HEK293 (cell line): ENCODE measurements around the gene GOLGA6L10.
"Not testable (repeated sequence)": the region's sequence is repeated elsewhere in the genome, so short reads cannot be mapped to it uniquely, and the experiment has no call there.

Source experiments
- CTCF ChIA-PET: fragments of 350-600 bp; formaldehyde crosslinking; extraction: SDS; loops from one replicate; lab custom pipeline; 2021; ENCODE audit warnings: antibody characterized with exemption; lab: Yijun Ruan, JAX
- POLR2A ChIA-PET: fragments of 300-600 bp; formaldehyde crosslinking; extraction: SDS; loops from one replicate; lab custom pipeline; 2020; ENCODE audit warnings: antibody characterized with exemption, inconsistent platforms; lab: Yijun Ruan, JAX
- H3K27ac ChIP-seq: fragments of 200-500 bp; sonication (Bioruptor generic); 2 replicates; pipeline ENCODE4 v1.5.1; 2014; ENCODE audit warnings: low read depth, low read length, control low read depth, inconsistent platforms; ENCODE audit errors: extremely low read depth
- H3K36me3 ChIP-seq, 2 experiments: fragments of 200-500 bp in 1 of 2; sonication (Bioruptor generic) in 1 of 2; 1 replicate in 1 of 2; 2 replicates in 1 of 2; pipeline ENCODE4 v1.5.1; 2014 to 2017; ENCODE audit warnings: inconsistent platforms in 2 of 2, low read length in 2 of 2; ENCODE audit not compliant: control insufficient read depth in 2 of 2, insufficient read depth in 1 of 2
- H3K4me1 ChIP-seq: fragments of 200-500 bp; sonication (Bioruptor generic); 2 replicates; pipeline ENCODE4 v1.5.1; 2014; ENCODE audit warnings: mild to moderate bottlenecking, low read length, inconsistent platforms; ENCODE audit not compliant: control insufficient read depth, insufficient read depth
- H3K4me3 ChIP-seq: 2 replicates; pipeline ENCODE4 v1.5.1; 2011; ENCODE audit warnings: low read depth, mild to moderate bottlenecking, control low read depth, low read length, moderate library complexity
- H3K9me3 ChIP-seq: fragments of 200-500 bp; sonication (Bioruptor generic); 2 replicates; pipeline ENCODE4 v1.5.1; 2014; ENCODE audit warnings: low read depth, low read length, inconsistent platforms; ENCODE audit not compliant: control insufficient read depth, insufficient read depth

Gene GOLGA6L10

GRCh38 chr15:82326896-82327295 lies 22.4 kb downstream of the GOLGA6L10 start:
- POLR2A ChIA-PET, H3K36me3 ChIP-seq: not testable (repeated sequence)

GRCh38 chr15:82325646-82326045 lies 23.6 kb downstream of the GOLGA6L10 start:
- H3K36me3 ChIP-seq, H3K4me1 ChIP-seq, CTCF ChIA-PET, POLR2A ChIA-PET, H3K9me3 ChIP-seq, H3K27ac ChIP-seq, H3K4me3 ChIP-seq: not testable (repeated sequence)

More at GRCh38 chr15:82326896-82327295, 22.4 kb downstream of the GOLGA6L10 start:
- H3K9me3 ChIP-seq, H3K4me3 ChIP-seq, H3K27ac ChIP-seq, CTCF ChIA-PET, H3K4me1 ChIP-seq: not testable (repeated sequence)

GRCh38 chr15:82324831-82325230 lies 24.4 kb downstream of the GOLGA6L10 start:
- CTCF ChIA-PET, H3K36me3 ChIP-seq, H3K4me1 ChIP-seq, H3K27ac ChIP-seq, H3K4me3 ChIP-seq, POLR2A ChIA-PET, H3K9me3 ChIP-seq: not testable (repeated sequence)

GRCh38 chr15:82322488-82322887 lies 26.8 kb downstream of the GOLGA6L10 start:
- H3K4me3 ChIP-seq, H3K27ac ChIP-seq, H3K4me1 ChIP-seq, POLR2A ChIA-PET, CTCF ChIA-PET, H3K9me3 ChIP-seq, H3K36me3 ChIP-seq: not testable (repeated sequence)

GRCh38 chr15:82320861-82321260 lies 28.4 kb downstream of the GOLGA6L10 start:
- H3K36me3 ChIP-seq, POLR2A ChIA-PET, H3K4me1 ChIP-seq, CTCF ChIA-PET, H3K9me3 ChIP-seq, H3K4me3 ChIP-seq, H3K27ac ChIP-seq: not testable (repeated sequence)

GRCh38 chr15:82319522-82320278 lies 29.6 kb downstream of the GOLGA6L10 start:
- H3K9me3 ChIP-seq, H3K36me3 ChIP-seq, H3K27ac ChIP-seq, H3K4me3 ChIP-seq, POLR2A ChIA-PET, H3K4me1 ChIP-seq, CTCF ChIA-PET: not testable (repeated sequence)

- H3K36me3 ChIP-seq, CTCF ChIA-PET, H3K4me3 ChIP-seq, H3K4me1 ChIP-seq, H3K27ac ChIP-seq, POLR2A ChIA-PET, H3K9me3 ChIP-seq: not testable (repeated sequence)
These were observed 31.0 kb downstream of the GOLGA6L10 start for GRCh38 chr15:82318281-82318680.

- H3K4me1 ChIP-seq, POLR2A ChIA-PET, H3K9me3 ChIP-seq, H3K4me3 ChIP-seq, H3K27ac ChIP-seq, CTCF ChIA-PET, H3K36me3 ChIP-seq: not testable (repeated sequence)
These were observed 31.8 kb downstream of the GOLGA6L10 start for GRCh38 chr15:82317516-82317915.
